SK-N-MC (cell line): ENCODE measurements around the gene SOS2.

Experiments used
- EZH2 ChIP-seq: fragments of 200-600 bp; sonication (generic); IDR thresholded peaks from one replicate; pipeline ENCODE4 v1.6.1; 2017; ENCODE audit warnings: antibody characterized with exemption
- FOXP2 ChIP-seq: optimal IDR thresholded peaks from 2 replicates; pipeline ENCODE3; 2011; ENCODE audit warnings: mild to moderate bottlenecking, moderate library complexity; ENCODE audit not compliant: insufficient read depth; ENCODE audit errors: extremely low read length, control extremely low read depth
- POLR2AphosphoS5 ChIP-seq: IDR thresholded peaks from 2 replicates; pipeline ENCODE4 v1.6.1; 2012; ENCODE audit warnings: mild to moderate bottlenecking, low read depth, low read length, borderline replicate concordance

DNA sequence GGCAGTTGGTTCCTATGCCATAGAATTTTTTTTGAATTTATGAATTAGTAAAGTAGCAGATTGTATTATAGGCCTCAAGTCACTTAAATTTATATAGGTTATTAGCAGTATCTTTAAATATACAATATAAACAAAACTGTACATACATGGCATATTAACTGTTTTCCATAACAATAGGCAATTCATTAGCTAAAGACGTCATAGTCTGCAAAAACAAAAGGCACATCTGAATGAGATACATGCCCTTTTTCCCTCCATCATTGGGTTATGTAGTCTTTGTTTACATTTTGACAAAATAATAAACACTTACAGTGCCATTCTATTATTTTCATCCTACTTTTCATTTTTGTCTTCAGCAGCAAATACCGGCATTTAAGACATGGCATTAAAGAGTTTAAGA lies 113.9 kb downstream of the SOS2 start:
- TF ChIP-seq POLR2AphosphoS5 (no peak), EZH2 (no peak), FOXP2 (no peak)
